GM23248 (cell line): ENCODE measurements around the gene KCNG2.

Experiments
- EZH2 ChIP-seq: fragments of 200-600 bp; sonication (generic); IDR thresholded peaks from 2 replicates; pipeline ENCODE4 v1.6.1; 2018; ENCODE audit warnings: antibody characterized with exemption, mild to moderate bottlenecking; ENCODE audit not compliant: insufficient read depth, poor library complexity, severe bottlenecking
- EZH2phosphoT487 ChIP-seq: fragments of 200-600 bp; sonication (generic); IDR thresholded peaks from 2 replicates; pipeline ENCODE4 v1.6.1; 2018; ENCODE audit warnings: antibody characterized with exemption, moderate library complexity, mild to moderate bottlenecking, low read depth; ENCODE audit not compliant: insufficient read depth

GRCh38 chr18:79871481-79872091 is 73.8 kb downstream of the KCNG2 start:
- TF ChIP-seq EZH2phosphoT487 (no peak), EZH2 (no peak)
